Mononuclear cell (primary cell): ENCODE results near the gene SRA1. TPM values are rescaled to one million over a fixed set of nuclear protein-coding genes. Genes with fewer than 3 reads are reported as not detected.

Experiments used
- H3K27me3 ChIP-seq: 2 replicates; pipeline ENCODE4 v1.6.0; 2011; ENCODE audit warnings: low read length, control low read depth; ENCODE audit not compliant: insufficient read depth
- H3K4me1 ChIP-seq: 2 replicates; pipeline ENCODE4 v1.5.1; 2011; ENCODE audit warnings: mild to moderate bottlenecking, low read length, control low read depth; ENCODE audit not compliant: insufficient read depth
- H3K4me3 ChIP-seq: 2 replicates; pipeline ENCODE4 v1.5.1; 2011; ENCODE audit warnings: mild to moderate bottlenecking, low read length, moderate library complexity
- H3K9me3 ChIP-seq: 2 replicates; pipeline ENCODE4 v1.5.1; 2011; ENCODE audit warnings: low read depth, mild to moderate bottlenecking, control low read depth, low read length
- total RNA-seq: library from RNA; depleted of rRNA; stranded (reverse); fragments of >200 nt; gene quantifications from one replicate; pipeline ENCODE4 v1.2.3, GENCODE V29; 2012

The SRA1 gene
- total RNA-seq, 1 donor, result 21.2 TPM

- Histone ChIP-seq H3K4me1 (peaks cover 55% of the 10 kb centered on the region), H3K9me3 (no peaks in the 10 kb centered on the region), H3K4me3 (peak overlapping the region; percentile 77), H3K27me3 (no peaks in the 10 kb centered on the region)
These were observed 7.9 kb upstream of the SRA1 start for GRCh38 chr5:140565024-140565779.

GRCh38 chr5:140564196-140565023 lies 7.1 kb upstream of the SRA1 start, which contains the start of the genes APBB3 and SLC35A4:
TSS of gene APBB3 (minus strand) at chr5:140564598. CDS start at chr5:140564245, 353 bp downstream.
TSS of gene SLC35A4 (plus strand) at chr5:140564828. CDS start at chr5:140567170, 2,342 bp downstream.
- Histone ChIP-seq H3K4me1 (peaks cover 47% of the 10 kb centered on the region), H3K27me3 (no peaks in the 10 kb centered on the region), H3K4me3 (peak within 1 kb of the TSS; percentile 77), H3K9me3 (no peaks in the 10 kb centered on the region)

- Histone ChIP-seq H3K4me1 (peaks cover 39% of the 10 kb centered on the region), H3K9me3 (no peaks in the 10 kb centered on the region), H3K4me3 (peak overlapping the region; percentile 77), H3K27me3 (no peaks in the 10 kb centered on the region)
These were observed 6.3 kb upstream of the SRA1 start for GRCh38 chr5:140563596-140563995.

GRCh38 chr5:140561753-140562523 lies 4.7 kb upstream of the SRA1 start:
- Histone ChIP-seq H3K9me3 (no peaks in the 10 kb centered on the region), H3K4me1 (peaks cover 39% of the 10 kb centered on the region), H3K4me3 (no peak overlapping the region), H3K27me3 (no peaks in the 10 kb centered on the region)

GRCh38 chr5:140560227-140560626 lies 3.0 kb upstream of the SRA1 start:
- H3K4me1 ChIP-seq, result peaks cover 38% of the 10 kb centered on the region
- H3K4me3 ChIP-seq, result no peak overlapping the region
- no peaks in the 10 kb centered on the region for H3K9me3 ChIP-seq

GRCh38 chr5:140558542-140558941 lies 1.3 kb upstream of the SRA1 start:
- Histone ChIP-seq H3K4me1 (peaks cover 45% of the 10 kb centered on the region), H3K27me3 (no peaks in the 10 kb centered on the region), H3K4me3 (no peak overlapping the region)

More at GRCh38 chr5:140560227-140560626, 3.0 kb upstream of the SRA1 start:
- H3K27me3 ChIP-seq, result no peaks in the 10 kb centered on the region

GRCh38 chr5:140557965-140558364 lies 692 bp upstream of the SRA1 start:
- H3K4me1 ChIP-seq, result peaks cover 46% of the 10 kb centered on the region
- no peaks in the 10 kb centered on the region for H3K9me3 ChIP-seq
- H3K27me3 ChIP-seq, result no peaks in the 10 kb centered on the region
- no peak overlapping the region for H3K4me3 ChIP-seq

More at GRCh38 chr5:140558542-140558941, 1.3 kb upstream of the SRA1 start:
- H3K9me3 ChIP-seq, result no peaks in the 10 kb centered on the region

- H3K27me3 ChIP-seq, result no peaks in the 10 kb centered on the region
- peaks cover 46% of the 10 kb centered on the region for H3K4me1 ChIP-seq
- no peaks in the 10 kb centered on the region for H3K9me3 ChIP-seq
- peak overlapping the region; percentile 73 for H3K4me3 ChIP-seq
These were observed 835 bp downstream of the SRA1 start for GRCh38 chr5:140556438-140556837.

- H3K4me1 ChIP-seq, result peaks cover 46% of the 10 kb centered on the region
- H3K9me3 ChIP-seq, result no peaks in the 10 kb centered on the region
- H3K4me3 ChIP-seq, result peak overlapping the region; percentile 73
- H3K27me3 ChIP-seq, result no peaks in the 10 kb centered on the region
These were observed 1.4 kb downstream of the SRA1 start for GRCh38 chr5:140555747-140556312.

- no peaks in the 10 kb centered on the region for H3K9me3 ChIP-seq
- H3K27me3 ChIP-seq, result no peaks in the 10 kb centered on the region
- H3K4me3 ChIP-seq, result no peak overlapping the region
- H3K4me1 ChIP-seq, result peaks cover 50% of the 10 kb centered on the region
These were observed 2.8 kb downstream of the SRA1 start for GRCh38 chr5:140554454-140554853.

GRCh38 chr5:140553657-140554056 lies 3.6 kb downstream of the SRA1 start:
- H3K4me1 ChIP-seq, result peaks cover 58% of the 10 kb centered on the region
- no peaks in the 10 kb centered on the region for H3K27me3 ChIP-seq
- no peaks in the 10 kb centered on the region for H3K9me3 ChIP-seq
- no peak overlapping the region for H3K4me3 ChIP-seq

- peaks cover 66% of the 10 kb centered on the region for H3K4me1 ChIP-seq
- H3K4me3 ChIP-seq, result no peak overlapping the region
- H3K9me3 ChIP-seq, result no peaks in the 10 kb centered on the region
- H3K27me3 ChIP-seq, result no peaks in the 10 kb centered on the region
These were observed 5.4 kb downstream of the SRA1 start for GRCh38 chr5:140551872-140552271.

- H3K9me3 ChIP-seq, result no peaks in the 10 kb centered on the region
- H3K4me1 ChIP-seq, result peaks cover 62% of the 10 kb centered on the region
- H3K27me3 ChIP-seq, result no peaks in the 10 kb centered on the region
- no peak overlapping the region for H3K4me3 ChIP-seq
These were observed 6.9 kb downstream of the SRA1 start for GRCh38 chr5:140550147-140551079.
